Heart right ventricle (tissue), 16 donors: ENCODE measurements around the gene L2HGDH. TPM values are rescaled to one million over a fixed set of nuclear protein-coding genes. Genes with fewer than 3 reads are reported as not detected.

ENCODE experiments used
- ATAC-seq, 8 donors: fragments of 200-7000 bp; cut with Tn5 transposase; one replicate each; pipeline ENCODE4 v1.9.1; 2020; ENCODE audit warnings: mild to moderate bottlenecking in 8 of 8, moderate library complexity in 8 of 8, moderate number of reproducible peaks in 1 of 8
- DNase-seq, 2 donors: peaks; one replicate each; pipeline ENCODE4 v3.0.0-alpha.2; 2020
- H3K27ac ChIP-seq, 10 donors: fragments of 200-600 bp; sonication (generic) in 2 of 10; one replicate each; pipeline versions ENCODE4 v1.5.0 to v1.8.0; 2020 to 2022; ENCODE audit warnings: mild to moderate bottlenecking in 3 of 10
- H3K27me3 ChIP-seq, 7 donors: fragments of 200-600 bp; one replicate each; pipeline ENCODE4 v1.8.0; 2021 to 2022; ENCODE audit warnings: mild to moderate bottlenecking in 2 of 7
- H3K36me3 ChIP-seq, 9 donors: fragments of 200-600 bp; sonication (generic) in 1 of 9; one replicate each; pipeline versions ENCODE4 v1.5.0 to v1.8.0; 2020 to 2022; ENCODE audit warnings: mild to moderate bottlenecking in 2 of 9
- H3K4me1 ChIP-seq, 9 donors: fragments of 200-600 bp; sonication (generic) in 1 of 9; one replicate each; pipeline versions ENCODE4 v1.5.0 to v1.8.0; 2020 to 2022; ENCODE audit warnings: mild to moderate bottlenecking in 4 of 9
- H3K4me3 ChIP-seq, 10 donors: fragments of 200-600 bp; sonication (generic) in 2 of 10; one replicate each; pipeline versions ENCODE4 v1.5.0 to v1.8.0; 2020 to 2022; ENCODE audit warnings: mild to moderate bottlenecking in 7 of 10, moderate library complexity in 2 of 10
- H3K9me3 ChIP-seq, 11 donors: fragments of 200-600 bp in 10 of 11; sonication (generic) in 2 of 11; one replicate each; pipeline versions ENCODE4 v1.5.0 to v1.8.0; 2013 to 2022; ENCODE audit warnings: mild to moderate bottlenecking in 2 of 11, control low read depth in 1 of 11, moderate library complexity in 1 of 11
- WGBS, 2 donors: extraction: QIAGEN DNeasy Blood & Tissue Kit; methylation state at CpG; one replicate each; pipeline ENCODE4 v1.1.7; 2013; ENCODE audit warnings: inconsistent platforms in 1 of 2; 5-methylcytosine and 5-hydroxymethylcytosine counted together
- intact Hi-C, 10 donors: fragments of 100-400 bp; cut with DNase I; formaldehyde crosslinking; loops; one replicate each; pipeline versions ENCODE4 v1.11.1 to v1.14.2; 2022
- polyA plus RNA-seq, 2 donors: library from polyadenylated mRNA; stranded (reverse); fragments of 200-250 nt; gene quantifications; one replicate each; pipeline ENCODE4 v1.2.3, GENCODE V29; 2013
- total RNA-seq, 10 donors: library from RNA; stranded (reverse); fragmentation: NEBNext Ultra II Directional in 3 of 10; extraction: Animal tissue kit (Norgen Biotek cat#: 25700) in 3 of 10; gene quantifications; one replicate each; pipeline versions ENCODE4 v1.2.1 to v1.2.4, GENCODE V29; 2021 to 2023
- TF ChIP-seq, protein P1 (sequence below), 9 donors: fragments of 200-600 bp; sonication (generic) in 2 of 9; IDR thresholded peaks; one replicate each; pipeline versions ENCODE4 v1.5.0 to v1.8.0; 2021 to 2022; ENCODE audit warnings: antibody characterized with exemption in 9 of 9, mild to moderate bottlenecking in 5 of 9, moderate library complexity in 1 of 9
- donor health status: Arrhythmogenic right ventricular cardiomyopathy.
- donor health status: ischemic (EF 13 %, LVEDD 7.1; RV severe dilation, severe dysfunction).
- donor health status: healthy with polysubstance abuse.
- donor health status: DM: no; HTN: yes; CAD: no.
- donor health status: DM: no; HTN: no; CAD: no.
- donor health status: ischemic (EF 25% LVEDD 6.9; RV normal size, moderate dysfunction).
- donor health status: ischemic (EF 25% LVEDD 5.7; RV mildly dilated, moderate dysfunction).
- donor health status: healthy.
- donor health status: DM: yes; HTN: yes; CAD: no.
- donor health status: Ischemic cardiomyopathy.
- donor health status: ischemic (EF 35%, LVEDD 5.7; RV mildly dilated, moderate dysfunction).
- donor health status: nonischemic (EF 11% LVEDD 7.7; RV severe dilation, severe dysfunction).
- donor health status: DM: yes; HTN: yes; CAD: no.
- donor health status: PGD.
- donor health status: ischemic (EF 29% LVEDD 5.4; RV normal size, mild dysfunction).
- donor health status: nonischemic (EF 23%, LVEDD 6.1; RV moderate dilation, normal function).

L2HGDH gene
- total and polyA plus RNA-seq, 12 donors: 1.9 to 15.5 (median 11.6) TPM

DNA sequence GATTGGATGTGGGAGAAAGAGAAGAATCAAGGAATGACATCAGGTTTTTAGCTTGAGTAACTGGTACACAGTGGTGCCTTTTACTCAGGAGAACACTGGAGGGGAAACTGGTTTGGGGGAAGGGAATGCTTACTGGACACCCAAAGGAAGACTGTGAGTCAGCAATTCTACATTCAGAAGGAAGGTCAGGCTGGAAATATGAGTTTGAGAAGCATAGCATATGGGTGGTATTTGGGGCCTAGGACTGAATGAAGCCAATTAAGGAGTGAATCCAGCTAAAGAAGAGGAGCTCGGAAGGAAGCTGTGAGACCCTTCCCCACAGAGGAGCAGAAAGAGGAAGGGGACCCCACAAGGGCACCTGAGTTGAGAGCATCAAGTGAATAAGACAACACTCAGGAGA is 35.5 kb upstream of the L2HGDH start:
- ATAC-seq: peak in 1 of 8 donors; percentile 51
- peaks cover 4 to 45% (median 31%) of the 10 kb centered on the region in 9 donors for H3K4me1 ChIP-seq
- no peaks in the 10 kb centered on the region for H3K27me3 ChIP-seq
- H3K4me3 ChIP-seq: no peak overlapping the region
- intact Hi-C loops: loop anchor here in 1 of 10 donors (5.0 kb wide), 1 partner anchor 50 kb away; the partner anchor contains the start of gene CDKL1
- no peaks in the 10 kb centered on the region for H3K9me3 ChIP-seq
- TF ChIP-seq, protein P1, sequence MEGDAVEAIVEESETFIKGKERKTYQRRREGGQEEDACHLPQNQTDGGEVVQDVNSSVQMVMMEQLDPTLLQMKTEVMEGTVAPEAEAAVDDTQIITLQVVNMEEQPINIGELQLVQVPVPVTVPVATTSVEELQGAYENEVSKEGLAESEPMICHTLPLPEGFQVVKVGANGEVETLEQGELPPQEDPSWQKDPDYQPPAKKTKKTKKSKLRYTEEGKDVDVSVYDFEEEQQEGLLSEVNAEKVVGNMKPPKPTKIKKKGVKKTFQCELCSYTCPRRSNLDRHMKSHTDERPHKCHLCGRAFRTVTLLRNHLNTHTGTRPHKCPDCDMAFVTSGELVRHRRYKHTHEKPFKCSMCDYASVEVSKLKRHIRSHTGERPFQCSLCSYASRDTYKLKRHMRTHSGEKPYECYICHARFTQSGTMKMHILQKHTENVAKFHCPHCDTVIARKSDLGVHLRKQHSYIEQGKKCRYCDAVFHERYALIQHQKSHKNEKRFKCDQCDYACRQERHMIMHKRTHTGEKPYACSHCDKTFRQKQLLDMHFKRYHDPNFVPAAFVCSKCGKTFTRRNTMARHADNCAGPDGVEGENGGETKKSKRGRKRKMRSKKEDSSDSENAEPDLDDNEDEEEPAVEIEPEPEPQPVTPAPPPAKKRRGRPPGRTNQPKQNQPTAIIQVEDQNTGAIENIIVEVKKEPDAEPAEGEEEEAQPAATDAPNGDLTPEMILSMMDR (IDR thresholded peaks at IDR 0.05): no peak
- no peak for DNase-seq
- no peaks in the 10 kb centered on the region for H3K36me3 ChIP-seq
- peak overlapping the region in 2 of 10 donors; percentile 38 to 57 for H3K27ac ChIP-seq
- WGBS, 2 donors: 97 to 100% methylated on average over 1 of the region's 1 CpG

DNA sequence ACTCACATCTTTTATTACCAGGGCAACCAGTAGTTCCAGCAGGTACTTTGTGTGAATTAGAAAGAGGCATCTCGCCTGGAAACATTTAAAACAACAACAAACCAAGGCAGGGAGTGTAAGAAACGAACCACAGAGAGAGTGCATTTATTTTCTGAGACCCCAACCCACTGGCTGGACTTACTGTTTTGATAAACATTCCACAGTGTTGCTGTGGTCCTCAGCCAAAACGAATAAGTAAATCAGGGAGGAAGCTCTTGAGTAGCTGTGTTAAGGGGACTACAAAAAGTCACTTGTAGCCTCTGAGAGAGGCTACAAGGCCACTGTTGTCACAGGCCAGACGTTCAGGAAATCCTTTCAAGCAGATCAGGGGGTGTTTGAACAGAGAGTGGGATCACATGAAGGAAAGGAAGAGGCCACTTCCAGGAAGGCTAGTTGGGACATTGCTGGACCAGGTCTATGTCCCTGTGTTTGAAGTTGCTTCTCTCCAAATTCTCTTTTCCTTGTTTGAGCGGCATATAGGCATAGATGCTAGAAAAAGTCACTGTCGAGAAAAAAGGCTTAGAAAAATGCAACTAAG is 33.9 kb upstream of the L2HGDH start:
- DNase-seq (no peak), ATAC-seq (peak in 2 of 8 donors; percentile 33 to 35)
- H3K27me3 ChIP-seq: no peaks in the 10 kb centered on the region
- H3K27ac ChIP-seq: peak overlapping the region in 4 of 10 donors; percentile 25 to 40 (median 33)
- H3K4me1 ChIP-seq: peaks cover 4 to 56% (median 42%) of the 10 kb centered on the region in 9 donors
- peaks cover 0 to 1% (median 0%) of the 10 kb centered on the region in 9 donors for H3K36me3 ChIP-seq
- 54% methylated on average over 6 of the region's 6 CpGs for WGBS, 2 donors
- H3K9me3 ChIP-seq: no peaks in the 10 kb centered on the region
- no peak overlapping the region for H3K4me3 ChIP-seq
- intact Hi-C loops: loop anchor here in 1 of 10 donors (5.0 kb wide), 1 partner anchor 51 kb away; the partner anchor contains the start of gene CDKL1
- TF ChIP-seq, protein P1 (IDR thresholded peaks at IDR 0.05): no peak

DNA sequence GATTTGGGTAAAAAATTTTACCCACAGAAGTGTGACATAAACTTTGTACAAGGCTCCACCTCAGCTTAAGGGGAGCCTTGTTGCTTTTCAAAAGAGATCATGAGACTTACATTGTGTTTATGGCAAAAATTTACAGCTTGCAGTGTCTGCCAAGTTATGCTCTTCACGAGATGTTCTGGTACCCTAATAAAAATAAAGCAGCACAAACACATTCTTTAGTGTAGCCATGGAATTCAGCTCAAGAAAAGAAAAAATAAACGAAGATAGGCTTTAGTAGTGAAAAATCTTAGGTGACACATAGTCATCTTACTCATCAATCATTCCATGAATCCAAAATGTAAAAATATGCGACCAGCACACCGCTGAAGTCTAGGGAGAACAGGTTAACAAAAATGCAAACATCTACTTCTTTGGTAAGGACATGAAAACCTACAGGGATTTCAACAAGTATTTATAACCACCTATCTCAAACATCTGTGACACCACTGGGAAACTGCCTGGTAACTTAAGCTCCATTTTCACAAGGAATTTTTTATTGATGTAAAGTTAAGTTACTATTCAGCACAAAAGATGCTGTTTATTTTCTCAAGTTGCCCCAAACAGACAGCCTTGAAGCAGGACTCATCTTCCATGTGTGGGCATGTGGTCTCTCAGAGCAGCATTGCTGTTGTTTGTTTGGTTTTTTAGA is 33.0 kb upstream of the L2HGDH start:
- intact Hi-C loops: loop anchor here in 2 of 10 donors (5.0 kb wide), 2 partner anchors 52 to 187 kb away; partner anchors contain the start of genes CDKL1 (in 1 of the 2) and MAP4K5 (in 1 of the 2)
- peak overlapping the region in 2 of 10 donors; percentile 30 to 36 for H3K27ac ChIP-seq
- TF ChIP-seq, protein P1 (IDR thresholded peaks at IDR 0.05): no peak
- DNase-seq (no peak), ATAC-seq (no peak)
- H3K4me3 ChIP-seq: no peak overlapping the region
- peaks cover 4 to 56% (median 39%) of the 10 kb centered on the region in 9 donors for H3K4me1 ChIP-seq
- no peaks in the 10 kb centered on the region for H3K27me3 ChIP-seq
- 75 to 83% methylated on average over 4 of the region's 4 CpGs for WGBS, 2 donors
- no peaks in the 10 kb centered on the region for H3K9me3 ChIP-seq
- peaks cover 0 to 10% (median 0%) of the 10 kb centered on the region in 9 donors for H3K36me3 ChIP-seq

DNA sequence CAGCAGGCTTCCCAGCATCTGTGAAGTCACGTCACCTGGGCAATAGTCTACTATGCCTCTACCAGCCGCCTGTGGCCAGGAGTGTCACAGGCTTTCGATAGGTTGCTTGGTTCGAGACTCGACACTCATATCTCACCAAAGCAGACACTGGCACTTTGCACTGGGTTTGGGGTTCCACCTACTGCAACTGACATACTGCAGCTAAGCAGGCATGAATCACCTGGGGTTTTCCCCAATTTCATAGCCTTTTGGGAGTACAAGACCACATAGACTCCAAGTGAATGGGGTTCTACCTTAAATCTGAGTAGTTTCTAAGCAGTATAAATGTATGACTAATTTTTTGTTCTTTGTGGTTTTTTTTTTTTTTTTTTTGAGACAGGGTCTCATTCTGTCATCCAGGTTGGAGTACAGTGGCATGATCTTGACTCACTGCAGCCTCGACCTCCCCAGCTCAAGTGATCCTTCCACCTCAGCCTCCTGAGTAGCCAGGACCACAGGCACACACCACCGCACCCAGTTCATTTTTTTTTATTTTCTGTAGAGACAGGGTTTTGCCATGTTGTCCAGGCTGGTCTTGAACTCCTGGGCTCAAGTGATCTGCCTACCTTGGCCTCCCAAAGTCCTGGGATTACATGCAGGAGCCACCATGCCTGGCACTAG is 32.2 kb upstream of the L2HGDH start:
- H3K27ac ChIP-seq: peak overlapping the region in 2 of 10 donors; percentile 7 to 66
- WGBS, 2 donors: 91 to 93% methylated on average over 7 of the region's 7 CpGs
- TF ChIP-seq, protein P1 (IDR thresholded peaks at IDR 0.05): no peak
- H3K36me3 ChIP-seq: peaks cover 0 to 13% (median 0%) of the 10 kb centered on the region in 9 donors
- ATAC-seq (no peak), DNase-seq (no peak)
- no peaks in the 10 kb centered on the region for H3K9me3 ChIP-seq
- intact Hi-C loops: loop anchor here in 1 of 10 donors (5.0 kb wide), 1 partner anchor 188 kb away; the partner anchor contains the start of gene MAP4K5
- H3K27me3 ChIP-seq: no peaks in the 10 kb centered on the region
- no peak overlapping the region for H3K4me3 ChIP-seq
- peaks cover 4 to 56% (median 39%) of the 10 kb centered on the region in 9 donors for H3K4me1 ChIP-seq
